Liver (tissue), 3 donors: Measurements from ENCODE around the gene EIF4H.

ENCODE experiments used
- GABPA ChIP-seq, 2 donors: IDR thresholded peaks in 1 of 2; conservative IDR thresholded peaks in 1 of 2; 2 replicates each; pipeline ENCODE4 v1.6.1; 2016; ENCODE audit warnings: antibody characterized with exemption in 2 of 2, mild to moderate bottlenecking in 1 of 2, moderate library complexity in 1 of 2
- JUND ChIP-seq, 2 donors: IDR thresholded peaks; 2 replicates each; pipeline ENCODE4 v1.6.1; 2016; ENCODE audit warnings: antibody characterized with exemption in 2 of 2
- SP1 ChIP-seq: IDR thresholded peaks from 2 replicates; pipeline ENCODE4 v1.6.1; 2018; ENCODE audit warnings: antibody characterized with exemption, mild to moderate bottlenecking
- TF ChIP-seq, protein P1 (sequence below): IDR thresholded peaks from 2 replicates; pipeline ENCODE4 v1.6.1; 2016; ENCODE audit warnings: antibody characterized with exemption
- TF ChIP-seq, protein P2 (sequence below): fragments of 150-350 bp; IDR thresholded peaks from 2 replicates; pipeline ENCODE4 v1.5.1; 2017; ENCODE audit warnings: improper control_type of control experiment, low read depth, low read length; ENCODE audit not compliant: missing input control
- TF ChIP-seq, protein P3 (sequence below): IDR thresholded peaks from 2 replicates; pipeline ENCODE4 v1.6.1; 2016; ENCODE audit warnings: antibody characterized with exemption, mild to moderate bottlenecking
- TF ChIP-seq, protein P4 (sequence below): IDR thresholded peaks from 2 replicates; pipeline ENCODE4 v1.6.1; 2016; ENCODE audit warnings: antibody characterized with exemption
- donor health status: healthy.
- donor health status: healthy.

GRCh38 chr7:74191231-74191630 lies 17.1 kb downstream of the EIF4H start:
- TF ChIP-seq, protein P1, sequence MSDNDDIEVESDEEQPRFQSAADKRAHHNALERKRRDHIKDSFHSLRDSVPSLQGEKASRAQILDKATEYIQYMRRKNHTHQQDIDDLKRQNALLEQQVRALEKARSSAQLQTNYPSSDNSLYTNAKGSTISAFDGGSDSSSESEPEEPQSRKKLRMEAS = no peak
- TF ChIP-seq, protein P2, sequence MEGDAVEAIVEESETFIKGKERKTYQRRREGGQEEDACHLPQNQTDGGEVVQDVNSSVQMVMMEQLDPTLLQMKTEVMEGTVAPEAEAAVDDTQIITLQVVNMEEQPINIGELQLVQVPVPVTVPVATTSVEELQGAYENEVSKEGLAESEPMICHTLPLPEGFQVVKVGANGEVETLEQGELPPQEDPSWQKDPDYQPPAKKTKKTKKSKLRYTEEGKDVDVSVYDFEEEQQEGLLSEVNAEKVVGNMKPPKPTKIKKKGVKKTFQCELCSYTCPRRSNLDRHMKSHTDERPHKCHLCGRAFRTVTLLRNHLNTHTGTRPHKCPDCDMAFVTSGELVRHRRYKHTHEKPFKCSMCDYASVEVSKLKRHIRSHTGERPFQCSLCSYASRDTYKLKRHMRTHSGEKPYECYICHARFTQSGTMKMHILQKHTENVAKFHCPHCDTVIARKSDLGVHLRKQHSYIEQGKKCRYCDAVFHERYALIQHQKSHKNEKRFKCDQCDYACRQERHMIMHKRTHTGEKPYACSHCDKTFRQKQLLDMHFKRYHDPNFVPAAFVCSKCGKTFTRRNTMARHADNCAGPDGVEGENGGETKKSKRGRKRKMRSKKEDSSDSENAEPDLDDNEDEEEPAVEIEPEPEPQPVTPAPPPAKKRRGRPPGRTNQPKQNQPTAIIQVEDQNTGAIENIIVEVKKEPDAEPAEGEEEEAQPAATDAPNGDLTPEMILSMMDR = no peak
- no peak for TF ChIP-seq GABPA (IDR thresholded peaks at IDR 0.05 in 1 of 2, conservative IDR thresholded peaks at IDR 0.05 in 1 of 2)
- TF ChIP-seq, protein P3, sequence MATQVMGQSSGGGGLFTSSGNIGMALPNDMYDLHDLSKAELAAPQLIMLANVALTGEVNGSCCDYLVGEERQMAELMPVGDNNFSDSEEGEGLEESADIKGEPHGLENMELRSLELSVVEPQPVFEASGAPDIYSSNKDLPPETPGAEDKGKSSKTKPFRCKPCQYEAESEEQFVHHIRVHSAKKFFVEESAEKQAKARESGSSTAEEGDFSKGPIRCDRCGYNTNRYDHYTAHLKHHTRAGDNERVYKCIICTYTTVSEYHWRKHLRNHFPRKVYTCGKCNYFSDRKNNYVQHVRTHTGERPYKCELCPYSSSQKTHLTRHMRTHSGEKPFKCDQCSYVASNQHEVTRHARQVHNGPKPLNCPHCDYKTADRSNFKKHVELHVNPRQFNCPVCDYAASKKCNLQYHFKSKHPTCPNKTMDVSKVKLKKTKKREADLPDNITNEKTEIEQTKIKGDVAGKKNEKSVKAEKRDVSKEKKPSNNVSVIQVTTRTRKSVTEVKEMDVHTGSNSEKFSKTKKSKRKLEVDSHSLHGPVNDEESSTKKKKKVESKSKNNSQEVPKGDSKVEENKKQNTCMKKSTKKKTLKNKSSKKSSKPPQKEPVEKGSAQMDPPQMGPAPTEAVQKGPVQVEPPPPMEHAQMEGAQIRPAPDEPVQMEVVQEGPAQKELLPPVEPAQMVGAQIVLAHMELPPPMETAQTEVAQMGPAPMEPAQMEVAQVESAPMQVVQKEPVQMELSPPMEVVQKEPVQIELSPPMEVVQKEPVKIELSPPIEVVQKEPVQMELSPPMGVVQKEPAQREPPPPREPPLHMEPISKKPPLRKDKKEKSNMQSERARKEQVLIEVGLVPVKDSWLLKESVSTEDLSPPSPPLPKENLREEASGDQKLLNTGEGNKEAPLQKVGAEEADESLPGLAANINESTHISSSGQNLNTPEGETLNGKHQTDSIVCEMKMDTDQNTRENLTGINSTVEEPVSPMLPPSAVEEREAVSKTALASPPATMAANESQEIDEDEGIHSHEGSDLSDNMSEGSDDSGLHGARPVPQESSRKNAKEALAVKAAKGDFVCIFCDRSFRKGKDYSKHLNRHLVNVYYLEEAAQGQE = no peak
- no peak for TF ChIP-seq SP1
- TF ChIP-seq JUND (IDR thresholded peaks at IDR 0.05) = no peak
- TF ChIP-seq, protein P4, sequence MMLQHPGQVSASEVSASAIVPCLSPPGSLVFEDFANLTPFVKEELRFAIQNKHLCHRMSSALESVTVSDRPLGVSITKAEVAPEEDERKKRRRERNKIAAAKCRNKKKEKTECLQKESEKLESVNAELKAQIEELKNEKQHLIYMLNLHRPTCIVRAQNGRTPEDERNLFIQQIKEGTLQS = no peak
